Endometrial microvascular endothelial cells (primary cell): ENCODE results near the gene VKORC1. TPM values are rescaled to one million over a fixed set of nuclear protein-coding genes. Genes with fewer than 3 reads are reported as not detected.
"Not testable (repeated sequence)": the region's sequence is repeated elsewhere in the genome, so short reads cannot be mapped to it uniquely, and the experiment has no call there.

Experiments
- in situ Hi-C: cut with HindIII; loops from 2 replicates; pipeline ENCODE4 v1.10.0; 2017; ENCODE audit warnings: low sequenced_read_pairs, low pct_unique_long_range_greater_than_20kb; ENCODE audit errors: inconsistent ontology term
- total RNA-seq: library from RNA; depleted of rRNA; stranded (reverse); fragments of >200 nt; gene quantifications from one replicate; pipeline ENCODE4 v1.2.3, GENCODE V29; 2015; ENCODE audit errors: inconsistent ontology term

VKORC1 gene
- total RNA-seq, 1 donor from 2014 or later = 179 TPM

DNA sequence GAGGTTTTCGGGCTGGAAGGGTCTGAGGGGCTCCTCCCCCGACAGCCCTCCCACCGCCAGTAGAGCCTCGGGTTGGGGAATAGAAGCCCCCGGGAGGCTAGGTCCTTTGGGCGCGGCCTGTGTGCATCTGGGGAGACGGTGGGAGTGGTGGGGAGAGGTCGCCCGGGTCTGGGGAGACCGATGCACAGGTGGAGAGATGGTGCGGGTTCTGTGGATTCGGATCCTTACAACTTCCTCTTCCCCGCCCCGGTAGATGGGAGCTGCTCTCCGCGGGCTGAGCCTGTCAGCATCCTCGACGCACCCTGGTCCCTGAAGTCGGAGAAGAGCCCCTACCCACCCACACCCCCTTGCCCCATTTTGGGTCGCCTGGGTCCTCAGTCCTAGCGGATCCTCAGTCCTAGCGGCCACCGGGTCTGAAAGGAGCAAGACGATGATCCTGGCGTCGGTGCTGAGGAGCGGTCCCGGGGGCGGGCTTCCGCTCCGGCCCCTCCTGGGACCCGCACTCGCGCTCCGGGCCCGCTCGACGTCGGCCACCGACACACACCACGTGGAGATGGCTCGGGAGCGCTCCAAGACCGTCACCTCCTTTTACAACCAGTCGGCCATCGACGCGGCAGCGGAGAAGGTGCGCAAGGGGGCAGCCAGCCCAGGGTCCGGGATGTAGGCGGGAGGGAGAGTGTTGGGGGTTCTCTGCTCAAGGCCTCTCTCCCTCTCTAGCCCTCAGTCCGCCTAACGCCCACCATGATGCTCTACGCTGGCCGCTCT lies 14.4 kb upstream of the VKORC1 start:
- in situ Hi-C loops = no loop called here

DNA sequence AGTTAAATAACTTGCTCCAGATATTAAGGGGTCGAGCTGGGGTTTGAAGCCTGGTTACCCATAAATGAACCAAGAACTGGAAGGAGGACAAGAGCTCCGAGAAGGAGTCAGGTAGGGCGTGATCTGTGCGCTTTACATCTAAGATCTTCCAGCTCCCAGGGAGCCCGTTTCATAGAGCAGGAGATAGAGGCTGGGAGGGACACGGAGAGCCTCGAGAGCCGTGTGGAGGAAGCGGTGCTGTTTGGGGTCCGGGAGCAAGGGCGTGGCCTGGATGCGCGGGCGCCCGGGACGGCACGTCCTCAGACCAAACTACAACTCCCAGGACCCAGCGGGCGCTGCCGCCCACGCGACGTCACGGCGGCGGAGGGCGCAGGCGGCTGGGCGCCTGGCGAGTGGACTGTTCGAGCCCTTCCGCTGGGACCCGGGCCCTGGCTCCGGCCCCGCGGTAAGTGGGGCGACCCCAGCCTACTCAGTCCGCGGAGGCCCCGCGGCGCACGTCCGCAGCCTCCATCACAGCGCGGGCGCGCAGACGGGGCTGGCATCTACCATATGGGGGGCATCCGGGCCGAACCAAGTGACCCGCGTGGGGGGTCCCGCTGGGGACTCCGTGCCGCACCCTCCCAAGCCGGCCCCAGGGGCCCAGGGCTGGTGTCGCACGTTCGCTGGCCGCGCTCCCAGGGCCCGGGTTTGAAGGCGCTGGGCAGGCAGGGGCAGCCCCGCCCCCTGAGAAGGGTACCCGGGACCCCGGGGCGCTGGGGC lies 13.6 kb upstream of the VKORC1 start, which contains the start of gene BCKDK:
TSS of gene BCKDK (plus strand) at position 352 of the 759 bp plus-strand sequence. CDS start 838 bp downstream, outside the sequence.
- in situ Hi-C loops = no loop called here

DNA sequence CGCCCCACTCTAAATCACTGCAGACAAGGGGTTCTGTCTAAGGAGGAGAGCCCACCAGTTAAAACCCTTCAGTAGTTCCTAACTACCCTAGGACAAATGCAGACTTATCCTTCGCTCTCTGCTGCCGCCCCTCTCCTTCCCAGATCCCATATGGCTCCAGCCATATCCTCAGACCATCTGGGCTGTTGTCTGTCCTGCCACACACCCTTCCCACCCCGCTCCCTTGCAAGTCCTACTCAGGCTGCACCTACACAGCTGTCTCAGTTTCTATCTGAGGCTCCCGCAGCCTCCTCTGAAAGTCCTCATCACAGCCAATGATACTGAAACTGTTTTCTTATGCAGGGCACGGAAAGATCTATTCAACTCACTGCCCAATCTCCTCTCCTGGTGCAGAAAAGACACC lies 12.9 kb upstream of the VKORC1 start:
- in situ Hi-C loops = no loop called here

DNA sequence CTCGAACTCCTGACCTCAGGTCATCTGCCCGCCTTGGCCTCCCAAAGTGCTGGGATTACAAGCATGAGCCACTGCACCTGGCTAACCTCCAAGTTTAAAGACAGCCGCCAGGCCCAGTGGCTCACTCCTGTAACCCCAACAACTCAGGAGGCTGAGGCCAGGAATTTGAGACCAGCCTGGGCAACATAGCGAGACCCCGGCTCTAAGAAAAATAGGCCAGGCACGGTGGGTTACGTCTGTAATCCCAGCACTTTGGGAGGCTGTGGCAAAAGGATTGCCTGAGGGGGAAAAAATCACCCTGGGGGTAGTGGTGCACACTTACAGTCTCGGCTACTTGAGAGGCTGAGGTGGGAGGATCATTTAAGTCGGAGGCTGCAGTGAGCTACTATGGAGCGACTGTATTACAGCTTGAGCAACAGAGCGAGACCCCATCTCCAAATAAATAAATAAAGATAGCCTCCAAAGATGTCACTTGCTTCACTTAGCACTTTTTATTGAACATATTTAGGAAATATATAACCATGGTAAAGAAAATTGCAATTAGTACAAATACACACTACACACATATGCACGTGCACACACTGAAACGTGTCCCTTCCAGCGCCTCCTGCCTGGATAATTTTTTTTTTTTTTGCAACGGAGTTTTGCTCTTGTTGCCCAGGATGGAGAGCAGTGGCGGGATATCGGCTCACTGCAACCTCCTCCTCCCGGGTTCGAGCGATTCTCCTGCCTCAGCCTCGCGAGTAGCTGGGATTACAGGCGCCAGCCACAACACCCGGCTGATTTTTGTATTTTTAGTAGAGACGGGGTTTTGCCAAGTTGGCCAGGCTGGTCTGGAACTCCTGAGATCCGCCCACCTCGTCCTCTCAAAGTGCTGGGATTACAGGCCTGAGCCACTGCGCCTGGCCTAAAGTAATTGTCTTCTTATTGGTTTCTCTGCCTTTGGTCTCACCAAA lies 12.2 kb upstream of the VKORC1 start:
- in situ Hi-C loops = no loop called here

DNA sequence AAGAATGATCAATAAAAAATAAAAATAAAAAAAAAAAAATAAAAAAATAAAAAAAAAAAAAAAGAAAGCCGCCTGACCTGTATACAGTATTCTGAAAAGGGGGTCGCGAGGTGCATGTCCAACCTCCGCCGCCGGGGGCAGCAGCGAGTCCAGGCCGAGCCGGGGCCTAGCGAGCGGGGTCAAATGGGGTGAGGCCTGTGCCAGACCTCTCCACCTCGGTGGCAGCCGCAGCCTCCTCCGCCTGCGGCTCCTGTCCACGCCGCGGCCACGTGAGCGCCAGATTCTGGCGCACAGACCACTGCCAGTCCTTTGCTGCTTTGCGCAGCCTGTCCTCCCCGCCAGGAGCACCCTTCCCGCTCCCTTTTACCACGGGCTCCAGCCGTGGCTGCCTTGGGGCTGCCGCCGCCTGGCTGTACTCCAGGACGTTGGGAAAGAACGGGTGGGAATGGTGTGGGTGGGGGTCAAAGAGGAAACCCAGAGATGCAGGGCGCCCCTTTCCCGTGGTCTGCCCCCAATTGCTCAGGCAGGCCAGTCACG lies 11.1 kb upstream of the VKORC1 start:
- in situ Hi-C loops = no loop called here

DNA sequence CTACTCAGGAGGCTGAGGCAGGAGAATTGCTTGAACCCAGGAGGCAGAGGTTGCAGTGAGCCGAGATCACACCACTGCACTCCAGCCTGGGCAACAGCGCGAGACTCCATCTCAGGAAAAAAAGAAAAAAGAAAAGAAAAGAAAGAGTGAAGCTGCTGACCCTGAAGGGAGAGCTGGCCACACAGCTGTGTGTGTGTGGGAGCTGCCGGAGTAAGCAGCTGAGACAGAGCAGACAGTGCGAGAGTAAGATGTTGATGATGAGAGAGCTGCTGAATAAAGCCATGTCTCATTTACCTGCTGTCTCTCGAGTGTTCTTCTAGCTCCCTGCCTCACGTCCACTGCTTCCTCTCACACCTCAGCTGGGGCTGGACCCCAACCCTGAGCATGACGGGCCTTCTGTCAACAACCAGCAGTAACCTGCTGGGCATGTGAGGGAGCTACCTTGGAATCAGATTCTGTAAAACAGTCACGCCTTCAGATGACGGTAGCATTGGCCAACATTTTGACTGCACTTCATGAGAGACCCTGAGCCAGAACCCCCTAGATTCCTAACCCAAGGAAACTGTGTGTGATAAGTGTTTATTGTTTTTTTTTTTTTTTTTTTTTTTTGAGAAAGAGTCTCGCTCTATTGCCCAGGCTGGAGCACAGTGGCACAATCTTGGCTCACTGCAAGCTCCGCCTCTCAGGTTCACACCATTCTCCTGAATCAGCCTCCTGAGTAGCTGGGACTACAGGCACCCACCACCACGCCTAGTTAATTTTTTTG lies 6.5 kb upstream of the VKORC1 start:
- in situ Hi-C loops = not testable (repeated sequence)

DNA sequence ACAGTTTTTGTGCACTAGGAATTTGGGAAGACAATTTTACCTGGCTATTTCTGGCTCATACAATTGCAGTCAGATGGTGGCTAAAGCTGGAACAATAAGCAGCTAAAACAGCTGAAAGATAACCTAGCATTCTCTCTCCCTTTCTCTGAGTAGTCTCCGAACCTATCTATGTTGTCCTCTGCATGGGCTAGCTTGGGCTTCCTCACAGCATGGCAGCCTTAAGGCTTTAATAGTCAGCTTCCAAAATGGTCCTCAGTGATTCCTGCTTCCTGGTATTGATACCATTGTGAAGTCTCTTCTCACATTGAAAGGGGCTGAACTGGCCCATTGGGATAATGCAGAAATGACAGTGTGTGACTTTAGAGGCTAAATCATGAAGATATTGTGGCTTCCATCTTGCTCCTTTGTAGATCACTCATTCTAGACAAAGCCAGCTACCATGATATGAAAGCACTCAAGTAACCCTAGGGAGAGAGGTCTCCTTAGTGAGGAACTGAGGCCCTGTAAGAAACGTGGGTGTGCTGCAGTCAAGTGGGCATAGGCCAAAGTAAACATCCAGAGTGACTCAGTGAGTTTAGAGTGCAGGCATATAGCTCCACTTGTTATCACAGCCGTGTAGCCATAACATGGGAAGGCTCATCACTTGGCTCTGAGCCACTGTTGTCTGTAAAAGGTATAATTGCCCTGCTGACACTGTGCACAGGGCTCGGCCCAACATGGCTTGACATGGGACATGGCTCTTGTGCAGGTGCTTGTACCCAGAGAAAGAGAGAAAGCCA lies 5.5 kb upstream of the VKORC1 start:
- in situ Hi-C loops = no loop called here

DNA sequence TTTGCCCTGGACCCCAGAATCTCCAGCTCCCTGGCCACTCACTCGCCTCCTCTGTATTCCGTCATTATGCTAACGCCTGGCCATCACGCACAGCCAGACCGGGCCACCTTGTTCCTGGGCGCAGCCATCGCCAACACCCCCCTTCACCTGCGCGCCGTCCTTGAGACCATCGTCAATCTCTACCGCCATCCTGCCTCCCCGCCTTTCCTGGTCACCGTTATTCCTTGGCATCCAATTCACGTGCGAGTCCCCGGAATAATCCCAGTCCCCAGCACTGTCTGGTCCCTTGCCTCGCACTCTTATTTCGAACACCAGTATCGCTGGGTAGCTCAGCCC lies 541 bp downstream of the VKORC1 start:
- in situ Hi-C loops = no loop called here

DNA sequence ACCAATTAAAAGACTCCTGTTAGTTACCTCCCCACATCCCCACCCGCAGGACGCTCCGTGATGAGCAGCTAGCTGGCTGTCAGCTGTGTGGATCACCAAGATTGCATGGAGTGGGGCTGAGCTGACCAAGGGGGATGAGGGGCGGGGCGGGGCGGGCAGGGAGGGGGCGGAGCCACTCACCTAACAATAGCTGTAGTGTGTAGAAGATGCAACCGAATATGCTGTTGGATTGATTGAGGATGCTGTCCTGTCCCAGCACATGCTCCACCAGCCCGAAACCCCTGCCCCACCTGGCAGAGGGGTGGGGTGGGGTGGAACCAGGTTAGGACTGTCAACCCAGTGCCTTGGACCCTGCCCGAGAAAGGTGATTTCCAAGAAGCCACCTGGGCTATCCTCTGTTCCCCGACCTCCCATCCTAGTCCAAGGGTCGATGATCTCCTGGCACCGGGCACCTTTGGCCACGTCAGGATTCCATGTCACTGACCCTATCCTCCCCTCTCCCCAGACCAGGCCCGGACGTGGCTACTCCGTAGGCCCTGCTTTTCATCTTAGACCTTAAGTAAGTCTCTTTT lies 1.4 kb downstream of the VKORC1 start:
- in situ Hi-C loops = no loop called here

DNA sequence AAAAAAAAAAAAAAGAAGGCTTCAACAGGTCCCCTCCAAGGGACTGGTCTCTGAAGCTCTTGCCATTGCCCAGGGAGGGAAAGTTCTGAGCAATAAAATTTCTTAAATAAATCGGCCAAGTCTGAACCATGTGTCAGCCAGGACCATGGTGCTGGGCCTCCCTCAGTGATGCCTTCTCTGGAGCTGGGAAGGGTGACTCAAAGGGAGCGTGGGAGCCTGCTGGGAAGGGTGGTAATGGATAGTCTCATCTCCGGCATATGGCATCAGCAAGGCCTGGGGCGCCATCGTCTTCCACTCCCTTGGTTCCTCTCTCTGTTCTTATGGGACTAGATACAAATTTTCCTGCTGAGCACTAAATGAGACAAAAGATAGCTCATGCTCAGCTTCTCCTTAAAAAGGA lies 2.3 kb downstream of the VKORC1 start:
- in situ Hi-C loops = no loop called here

DNA sequence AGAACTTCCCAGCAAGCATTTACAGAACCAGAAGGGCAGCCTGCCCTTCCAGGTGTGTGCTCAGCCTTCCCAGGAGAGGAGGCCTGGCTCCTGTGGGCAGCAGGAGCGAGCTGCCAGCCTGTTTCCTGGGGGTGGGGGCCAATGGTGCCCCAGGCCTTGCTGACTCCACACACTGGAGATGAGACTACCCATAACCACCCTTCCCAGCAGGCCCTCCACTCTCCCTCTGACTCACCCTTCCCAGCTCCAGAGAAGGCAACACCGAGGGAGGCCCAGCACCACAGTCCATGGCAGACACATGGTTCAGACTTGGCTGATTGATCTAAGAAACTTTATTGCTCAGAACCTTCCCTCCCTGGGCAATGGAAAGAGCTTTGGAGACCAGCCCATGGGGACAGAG lies 4.1 kb downstream of the VKORC1 start:
- in situ Hi-C loops = no loop called here

DNA sequence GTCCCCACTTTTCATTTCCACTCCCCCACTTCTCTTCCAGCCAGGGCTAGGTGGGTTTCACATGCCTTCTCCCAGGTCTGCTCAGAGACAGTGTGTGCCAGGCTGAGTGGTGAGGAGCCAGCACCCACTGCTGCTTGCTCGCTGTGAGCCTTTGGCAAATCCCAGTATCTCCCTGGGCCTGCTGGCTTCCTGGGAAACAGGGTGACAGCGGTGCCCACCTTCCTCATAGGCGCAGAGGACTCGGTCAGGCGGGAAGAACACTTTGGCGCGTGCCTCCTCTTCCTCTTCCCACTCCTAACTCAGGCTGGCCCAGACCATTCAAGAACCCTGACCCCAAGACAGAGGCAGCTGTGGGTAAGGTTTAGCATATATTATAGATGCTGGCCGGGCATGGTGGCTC lies 5.4 kb downstream of the VKORC1 start:
- in situ Hi-C loops = no loop called here

DNA sequence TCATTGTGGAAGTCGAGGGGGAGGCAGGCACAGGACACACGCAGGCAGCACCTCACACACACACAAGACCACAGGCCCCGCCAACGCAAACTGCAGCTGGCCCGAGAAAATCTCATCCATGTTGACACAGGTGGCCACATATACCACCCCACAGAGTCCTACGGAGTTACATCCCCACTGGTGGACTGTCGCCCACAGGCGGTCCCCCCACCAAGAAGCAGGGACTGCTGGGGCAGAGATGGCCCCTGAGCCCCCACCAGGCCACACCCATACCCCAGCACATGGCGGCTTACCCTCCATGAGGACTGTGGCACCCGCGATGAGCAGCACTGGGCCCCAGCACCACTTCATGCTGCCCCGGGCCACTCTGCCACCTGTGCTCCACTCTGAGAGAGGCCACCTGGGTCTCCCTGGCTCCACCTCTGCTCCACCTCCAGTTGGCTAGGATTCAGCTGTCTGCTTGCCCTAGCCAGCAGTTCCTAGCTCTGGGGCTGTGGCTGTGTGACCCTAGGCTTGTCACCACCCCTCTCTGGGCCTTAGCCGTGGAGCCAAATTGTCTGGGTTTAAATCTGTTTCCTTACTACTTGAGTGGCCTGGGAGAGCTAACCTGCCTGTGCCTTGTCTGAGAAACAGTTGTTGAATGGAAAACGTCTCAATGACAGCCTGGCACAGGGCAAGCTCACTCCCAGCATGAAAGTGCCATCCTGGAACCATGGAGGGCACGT lies 6.0 kb downstream of the VKORC1 start, which contains the start of gene PRSS53:
TSS of gene PRSS53 (minus strand) at position 485 of the 725 bp plus-strand sequence. CDS start at position 351, 134 bp downstream.
- in situ Hi-C loops = no loop called here

DNA sequence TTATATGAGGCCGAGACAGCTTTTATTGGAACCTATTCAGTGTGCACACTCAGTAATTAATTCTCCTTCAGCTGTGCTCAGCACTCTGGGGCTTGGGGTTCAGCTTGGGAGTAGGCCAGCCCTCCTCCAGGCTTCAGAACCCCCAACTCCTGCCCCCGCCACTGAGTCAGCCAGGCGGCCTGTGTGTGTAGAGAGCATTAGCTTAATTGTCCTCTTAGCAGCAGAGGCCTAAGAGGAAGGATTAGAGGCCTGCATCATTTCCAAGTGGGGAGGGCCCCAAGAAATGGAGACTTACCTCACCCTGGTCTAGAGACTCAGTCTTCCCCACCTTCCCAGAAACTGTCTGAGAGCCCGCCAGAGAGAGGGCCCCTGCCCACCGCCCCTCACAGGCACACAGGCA lies 6.6 kb downstream of the VKORC1 start:
- in situ Hi-C loops = no loop called here

DNA sequence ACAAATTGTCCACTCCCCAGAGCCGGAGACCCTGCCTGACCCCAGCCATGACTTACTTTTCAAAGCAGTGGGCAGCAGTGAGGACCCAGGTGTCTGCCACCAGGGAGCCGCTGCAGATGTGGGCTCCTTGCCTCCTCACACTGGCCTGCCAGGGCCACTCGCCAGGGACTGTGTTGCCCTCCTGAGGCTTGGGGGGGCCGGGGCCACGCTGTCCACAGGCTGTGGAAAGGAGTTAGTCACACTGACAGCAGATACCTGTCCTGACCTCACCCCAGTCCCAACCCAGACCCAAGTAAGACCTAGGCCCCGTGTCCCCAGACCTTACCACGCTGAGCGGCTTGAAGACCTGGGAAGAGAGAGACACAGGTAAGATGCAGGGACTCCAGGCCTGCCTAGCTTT lies 7.1 kb downstream of the VKORC1 start:
- in situ Hi-C loops = no loop called here

DNA sequence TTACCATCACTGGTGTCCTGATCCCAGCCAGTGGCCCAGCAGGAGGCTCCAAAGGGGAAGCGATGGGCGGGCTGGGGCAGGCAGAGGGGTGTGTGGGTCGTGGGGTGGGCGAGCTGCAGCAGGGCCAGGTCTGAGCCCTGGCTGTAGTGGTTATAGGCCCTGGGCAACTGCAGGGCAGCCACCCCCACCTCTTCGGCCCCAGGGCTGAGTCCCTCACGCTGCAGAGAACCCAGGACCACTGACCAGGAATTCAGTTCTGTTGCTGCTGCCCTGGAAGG lies 8.0 kb downstream of the VKORC1 start:
- in situ Hi-C loops = no loop called here
